ENCODE data around the gene CHCHD3.
"Not testable (repeated sequence)": the region's sequence is repeated elsewhere in the genome, so short reads cannot be mapped to it uniquely, and the experiment has no call there.

The CHCHD3 gene

GRCh38 chr7:133047321-133047720 lies 34.6 kb downstream of the CHCHD3 start:
- in situ Hi-C loops (cut with MboI; ENCODE audit: low sequenced_read_pairs), result no loop called here

GRCh38 chr7:133044722-133045473 lies 37.0 kb downstream of the CHCHD3 start:
- in situ Hi-C loops (cut with MboI; ENCODE audit: low sequenced_read_pairs), result no loop called here

GRCh38 chr7:133040674-133041073 lies 41.2 kb downstream of the CHCHD3 start:
- in situ Hi-C loops (cut with MboI; ENCODE audit: low sequenced_read_pairs), result no loop called here

GRCh38 chr7:133040178-133040577 lies 41.7 kb downstream of the CHCHD3 start:
- in situ Hi-C loops (cut with MboI; ENCODE audit: low sequenced_read_pairs), result no loop called here

- in situ Hi-C loops (cut with MboI; ENCODE audit: low sequenced_read_pairs), result no loop called here
Measured at GRCh38 chr7:133039614-133040013, 42.3 kb downstream of the CHCHD3 start.

GRCh38 chr7:133036289-133036688 lies 45.6 kb downstream of the CHCHD3 start:
- in situ Hi-C loops (cut with MboI; ENCODE audit: low sequenced_read_pairs), result no loop called here

- in situ Hi-C loops (cut with MboI; ENCODE audit: low sequenced_read_pairs), result not testable (repeated sequence)
Measured at GRCh38 chr7:133035240-133035639, 46.6 kb downstream of the CHCHD3 start.

- in situ Hi-C loops (cut with MboI; ENCODE audit: low sequenced_read_pairs), result no loop called here
Measured at GRCh38 chr7:133030346-133030745, 51.5 kb downstream of the CHCHD3 start.

GRCh38 chr7:133029463-133029862 lies 52.4 kb downstream of the CHCHD3 start:
- in situ Hi-C loops (cut with MboI; ENCODE audit: low sequenced_read_pairs), result no loop called here

- in situ Hi-C loops (cut with MboI; ENCODE audit: low sequenced_read_pairs), result no loop called here
Measured at GRCh38 chr7:133027397-133027796, 54.5 kb downstream of the CHCHD3 start.

- in situ Hi-C loops (cut with MboI; ENCODE audit: low sequenced_read_pairs), result no loop called here
Measured at GRCh38 chr7:133026210-133026859, 55.6 kb downstream of the CHCHD3 start.

- in situ Hi-C loops (cut with MboI; ENCODE audit: low sequenced_read_pairs), result no loop called here
Measured at GRCh38 chr7:133025056-133025455, 56.8 kb downstream of the CHCHD3 start.

- in situ Hi-C loops (cut with MboI; ENCODE audit: low sequenced_read_pairs), result no loop called here
Measured at GRCh38 chr7:133024596-133024995, 57.3 kb downstream of the CHCHD3 start.

- in situ Hi-C loops (cut with MboI; ENCODE audit: low sequenced_read_pairs), result no loop called here
Measured at GRCh38 chr7:133023370-133024071, 58.4 kb downstream of the CHCHD3 start.

- in situ Hi-C loops (cut with MboI; ENCODE audit: low sequenced_read_pairs), result no loop called here
Measured at GRCh38 chr7:133022661-133023060, 59.2 kb downstream of the CHCHD3 start.

- in situ Hi-C loops (cut with MboI; ENCODE audit: low sequenced_read_pairs), result no loop called here
Measured at GRCh38 chr7:133021196-133021595, 60.7 kb downstream of the CHCHD3 start.

GRCh38 chr7:133020496-133020895 lies 61.4 kb downstream of the CHCHD3 start:
- in situ Hi-C loops (cut with MboI; ENCODE audit: low sequenced_read_pairs), result no loop called here

- in situ Hi-C loops (cut with MboI; ENCODE audit: low sequenced_read_pairs), result no loop called here
Measured at GRCh38 chr7:133019590-133019989, 62.3 kb downstream of the CHCHD3 start.

GRCh38 chr7:133016604-133017003 lies 65.3 kb downstream of the CHCHD3 start:
- in situ Hi-C loops (cut with MboI; ENCODE audit: low sequenced_read_pairs), result no loop called here

GRCh38 chr7:133015888-133016287 lies 66.0 kb downstream of the CHCHD3 start:
- in situ Hi-C loops (cut with MboI; ENCODE audit: low sequenced_read_pairs), result no loop called here

GRCh38 chr7:133011746-133012145 lies 70.1 kb downstream of the CHCHD3 start:
- in situ Hi-C loops (cut with MboI; ENCODE audit: low sequenced_read_pairs), result no loop called here
